Type B pancreatic cell (in vitro differentiated cells): Measurements from ENCODE around the gene PRKCQ. TPM values are rescaled to one million over a fixed set of nuclear protein-coding genes. Genes with fewer than 3 reads are reported as not detected.
"Not testable (repeated sequence)": the region's sequence is repeated elsewhere in the genome, so short reads cannot be mapped to it uniquely, and the experiment has no call there.

Source experiments
- DNase-seq: peaks from one replicate; pipeline ENCODE4 v3.0.0; 2021; ENCODE audit warnings: mixed read lengths; ENCODE audit not compliant: unreplicated experiment; ENCODE audit errors: extremely low spot score
- H3K27ac Mint-ChIP-seq: 2 replicates; pipeline ENCODE4 v1.8.0; 2021; ENCODE audit warnings: mild to moderate bottlenecking, mixed read lengths
- H3K27me3 Mint-ChIP-seq: 2 replicates; pipeline ENCODE4 v1.8.0; 2021; ENCODE audit warnings: mixed read lengths
- H3K36me3 Mint-ChIP-seq: 2 replicates; pipeline ENCODE4 v1.8.0; 2021; ENCODE audit warnings: mixed read lengths
- H3K4me1 Mint-ChIP-seq: one replicate; pipeline ENCODE4 v1.8.0; 2021; ENCODE audit warnings: mixed read lengths; ENCODE audit not compliant: unreplicated experiment
- H3K4me3 Mint-ChIP-seq: 2 replicates; pipeline ENCODE4 v1.8.0; 2021; ENCODE audit warnings: mild to moderate bottlenecking, mixed read lengths
- H3K9me3 Mint-ChIP-seq: 2 replicates; pipeline ENCODE4 v1.8.0; 2021; ENCODE audit warnings: mixed read lengths
- total RNA-seq: library from RNA; stranded (reverse); gene quantifications from 2 replicates; pipeline ENCODE4 v1.2.1, GENCODE V29; 2021; ENCODE audit warnings: low replicate concordance
- TF ChIP-seq, protein P1 (sequence below): fragments of 200-600 bp; sonication (generic); conservative IDR thresholded peaks from 2 replicates; pipeline ENCODE4 v1.5.0; 2021; ENCODE audit warnings: antibody characterized with exemption, mild to moderate bottlenecking

PRKCQ gene
- total RNA-seq, 1 donor from 2014 or later = 2.0 TPM

DNA sequence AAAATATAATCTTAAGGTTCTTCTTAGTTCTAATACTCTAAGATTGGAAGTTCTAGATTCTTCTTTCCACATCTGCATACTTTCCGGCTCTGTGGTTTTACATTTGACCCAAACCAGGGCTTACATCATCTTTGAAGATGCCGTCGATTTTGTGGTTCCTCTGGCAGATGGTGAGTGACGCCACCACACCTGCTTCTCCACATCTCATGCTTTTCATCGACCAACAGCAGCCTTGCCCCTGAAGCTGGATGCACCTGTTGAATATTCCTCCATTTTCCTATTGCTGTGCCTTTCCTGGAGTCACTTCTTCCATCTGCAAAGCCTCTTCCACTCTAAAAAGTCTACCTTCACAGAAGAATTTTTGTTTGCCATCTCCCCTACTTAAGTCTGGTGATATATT is 121.3 kb downstream of the PRKCQ start:
- Mint-ChIP-seq H3K36me3 (peaks cover 7% of the 10 kb centered on the region), H3K27me3 (no peaks in the 10 kb centered on the region), H3K9me3 (peaks cover 5% of the 10 kb centered on the region), H3K4me1 (no peaks in the 10 kb centered on the region), H3K27ac (no peak overlapping the region), H3K4me3 (no peak overlapping the region)
- TF ChIP-seq, protein P1, sequence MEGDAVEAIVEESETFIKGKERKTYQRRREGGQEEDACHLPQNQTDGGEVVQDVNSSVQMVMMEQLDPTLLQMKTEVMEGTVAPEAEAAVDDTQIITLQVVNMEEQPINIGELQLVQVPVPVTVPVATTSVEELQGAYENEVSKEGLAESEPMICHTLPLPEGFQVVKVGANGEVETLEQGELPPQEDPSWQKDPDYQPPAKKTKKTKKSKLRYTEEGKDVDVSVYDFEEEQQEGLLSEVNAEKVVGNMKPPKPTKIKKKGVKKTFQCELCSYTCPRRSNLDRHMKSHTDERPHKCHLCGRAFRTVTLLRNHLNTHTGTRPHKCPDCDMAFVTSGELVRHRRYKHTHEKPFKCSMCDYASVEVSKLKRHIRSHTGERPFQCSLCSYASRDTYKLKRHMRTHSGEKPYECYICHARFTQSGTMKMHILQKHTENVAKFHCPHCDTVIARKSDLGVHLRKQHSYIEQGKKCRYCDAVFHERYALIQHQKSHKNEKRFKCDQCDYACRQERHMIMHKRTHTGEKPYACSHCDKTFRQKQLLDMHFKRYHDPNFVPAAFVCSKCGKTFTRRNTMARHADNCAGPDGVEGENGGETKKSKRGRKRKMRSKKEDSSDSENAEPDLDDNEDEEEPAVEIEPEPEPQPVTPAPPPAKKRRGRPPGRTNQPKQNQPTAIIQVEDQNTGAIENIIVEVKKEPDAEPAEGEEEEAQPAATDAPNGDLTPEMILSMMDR = no peak
- DNase-seq = no peak

DNA sequence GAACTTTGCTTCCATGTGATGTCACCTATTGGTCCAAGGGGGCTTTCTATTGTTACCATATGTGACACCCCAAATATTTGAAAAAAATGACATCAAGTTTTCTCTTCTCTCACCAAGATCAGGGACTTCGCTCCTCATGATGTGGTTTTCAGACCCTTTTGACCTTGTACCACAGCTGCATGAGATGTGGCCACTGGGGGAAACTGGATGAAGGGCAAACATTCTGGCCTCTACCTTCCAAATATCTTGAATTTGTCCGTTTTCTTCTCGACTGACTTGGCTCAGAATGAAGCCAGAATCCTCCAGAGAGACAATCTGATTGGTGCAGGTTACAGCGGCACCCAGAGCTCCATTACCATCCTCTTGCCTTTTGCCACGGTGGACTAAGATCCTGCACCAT is 122.7 kb downstream of the PRKCQ start:
- H3K4me1 Mint-ChIP-seq = no peaks in the 10 kb centered on the region
- no peak overlapping the region for H3K4me3 Mint-ChIP-seq
- H3K27me3 Mint-ChIP-seq = no peaks in the 10 kb centered on the region
- H3K9me3 Mint-ChIP-seq = peaks cover 5% of the 10 kb centered on the region
- DNase-seq = no peak
- H3K36me3 Mint-ChIP-seq = peaks cover 7% of the 10 kb centered on the region
- TF ChIP-seq, protein P1 = no peak
- H3K27ac Mint-ChIP-seq = no peak overlapping the region

DNA sequence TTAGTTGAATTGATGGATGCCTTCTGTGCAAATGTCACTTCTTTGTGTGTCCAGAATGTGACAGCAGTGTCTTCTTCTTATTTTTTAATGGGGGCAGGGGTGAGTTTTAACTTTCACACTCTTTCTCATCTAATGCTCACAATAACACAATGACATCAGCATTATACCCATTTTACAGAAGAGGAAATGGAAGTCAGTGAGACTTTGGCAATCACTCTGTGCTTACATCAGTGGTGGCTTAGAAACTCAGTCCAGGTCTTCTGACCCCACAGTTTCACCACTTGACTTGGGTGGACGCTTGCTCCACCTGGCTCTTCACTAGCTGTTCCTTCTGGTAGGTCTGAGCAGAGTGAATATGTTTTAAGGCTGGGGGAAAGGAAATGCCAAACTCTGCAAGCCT is 124.0 kb downstream of the PRKCQ start:
- H3K27ac Mint-ChIP-seq = no peak overlapping the region
- H3K27me3 Mint-ChIP-seq = no peaks in the 10 kb centered on the region
- TF ChIP-seq, protein P1 = no peak
- no peak overlapping the region for H3K4me3 Mint-ChIP-seq
- H3K9me3 Mint-ChIP-seq = peaks cover 5% of the 10 kb centered on the region
- H3K4me1 Mint-ChIP-seq = no peaks in the 10 kb centered on the region
- H3K36me3 Mint-ChIP-seq = peaks cover 6% of the 10 kb centered on the region
- no peak for DNase-seq

DNA sequence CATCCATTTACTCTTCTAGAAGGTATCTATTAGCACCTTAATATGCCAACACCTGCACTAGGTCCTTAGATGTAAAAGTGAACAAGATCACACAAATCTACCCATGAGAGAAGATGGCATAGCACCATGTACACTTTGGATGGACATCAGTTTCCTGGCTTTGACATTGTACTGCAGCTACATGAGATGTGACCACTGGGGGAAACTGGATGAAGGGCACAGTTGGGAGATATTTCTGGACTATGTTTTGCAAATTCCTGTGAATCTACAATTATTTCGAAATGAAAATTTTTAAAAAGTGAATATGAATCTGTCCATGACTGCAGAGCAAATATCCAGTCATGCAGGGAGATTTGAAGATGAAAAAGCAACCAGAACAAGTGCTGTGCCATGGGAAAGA is 124.5 kb downstream of the PRKCQ start:
- Mint-ChIP-seq H3K36me3 (peaks cover 3% of the 10 kb centered on the region), H3K9me3 (peaks cover 5% of the 10 kb centered on the region), H3K4me1 (no peaks in the 10 kb centered on the region), H3K27me3 (no peaks in the 10 kb centered on the region), H3K4me3 (no peak overlapping the region), H3K27ac (no peak overlapping the region)
- no peak for DNase-seq
- TF ChIP-seq, protein P1 = no peak

DNA sequence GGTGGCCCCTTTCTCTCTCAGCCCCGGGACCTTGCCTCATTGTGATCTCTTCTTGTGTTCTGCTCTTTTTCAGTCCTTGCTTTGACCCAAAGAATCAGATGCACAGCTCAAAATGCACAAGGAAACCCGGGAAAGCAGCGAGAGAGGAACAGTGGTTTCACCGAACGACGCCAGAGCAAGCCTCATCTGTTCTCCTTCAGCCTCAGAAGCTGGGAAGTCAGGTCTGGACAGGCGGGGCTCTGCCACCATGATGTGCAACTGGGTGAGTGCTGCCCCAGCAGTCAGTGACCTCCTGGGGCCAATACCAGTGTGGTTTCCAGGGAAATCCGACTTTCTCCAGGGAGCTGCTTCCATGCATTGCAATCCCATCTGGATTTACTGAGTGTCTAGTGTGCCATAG is 133.4 kb downstream of the PRKCQ start:
- no peak for DNase-seq
- no peaks in the 10 kb centered on the region for H3K4me1 Mint-ChIP-seq
- peaks cover 7% of the 10 kb centered on the region for H3K27me3 Mint-ChIP-seq
- no peak overlapping the region for H3K4me3 Mint-ChIP-seq
- no peaks in the 10 kb centered on the region for H3K9me3 Mint-ChIP-seq
- no peak overlapping the region for H3K27ac Mint-ChIP-seq
- TF ChIP-seq, protein P1 = no peak
- peaks cover 4% of the 10 kb centered on the region for H3K36me3 Mint-ChIP-seq

DNA sequence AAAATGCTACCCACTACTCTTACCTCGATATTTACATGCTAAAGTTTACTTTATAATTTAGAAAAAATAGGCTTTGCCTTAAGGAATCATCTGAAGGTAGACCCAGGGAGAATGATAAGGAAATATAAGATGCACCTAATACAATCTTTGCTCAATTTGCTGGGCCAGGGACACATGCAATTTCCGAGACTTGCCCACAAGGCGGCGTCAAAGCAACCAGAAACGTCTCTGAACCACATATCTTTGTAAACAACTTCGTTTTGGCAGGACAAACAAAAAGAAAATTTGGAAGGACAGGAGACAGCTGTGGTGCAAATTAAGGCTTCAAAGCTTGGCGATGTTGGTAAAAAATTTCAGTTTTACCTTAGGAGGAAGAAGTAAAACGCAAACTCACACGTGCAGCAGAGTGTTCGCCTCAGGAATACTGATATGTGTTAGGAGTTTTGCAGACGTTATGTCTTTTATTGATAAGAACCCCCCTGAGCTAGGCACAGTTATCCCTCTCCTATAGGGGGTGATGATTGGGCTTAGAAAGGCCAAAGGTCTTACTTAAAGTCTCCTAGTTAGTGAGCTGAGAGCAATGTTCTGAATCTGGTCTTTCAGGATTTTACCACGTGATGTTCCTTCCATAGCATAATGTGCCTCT is 134.3 kb downstream of the PRKCQ start:
- TF ChIP-seq, protein P1 = peak; percentile 76
- Mint-ChIP-seq H3K27ac (no peak overlapping the region), H3K27me3 (peaks cover 7% of the 10 kb centered on the region), H3K36me3 (peaks cover 4% of the 10 kb centered on the region), H3K4me3 (no peak overlapping the region), H3K9me3 (no peaks in the 10 kb centered on the region), H3K4me1 (no peaks in the 10 kb centered on the region)
- no peak for DNase-seq

DNA sequence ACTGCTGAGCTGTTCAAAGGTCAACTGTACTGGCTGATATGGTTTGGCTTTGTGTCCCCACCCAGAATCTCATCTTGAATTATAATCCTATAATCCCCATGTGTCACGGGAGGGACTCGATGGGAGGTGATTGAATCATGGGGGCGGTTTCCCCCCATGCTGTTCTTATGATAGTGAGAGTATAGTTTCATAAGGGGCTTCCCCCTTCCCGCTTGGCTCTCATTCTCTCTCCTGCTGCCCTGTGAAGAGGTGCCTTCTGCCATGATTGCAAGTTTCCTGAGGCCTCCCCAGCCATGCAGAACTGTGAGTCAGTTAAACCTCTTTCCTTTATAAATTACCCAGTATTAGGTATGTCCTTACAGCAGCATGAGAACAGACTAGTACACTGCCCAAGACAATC is 140.2 kb downstream of the PRKCQ start:
- H3K36me3 Mint-ChIP-seq, H3K27ac Mint-ChIP-seq, H3K4me3 Mint-ChIP-seq, H3K9me3 Mint-ChIP-seq, H3K4me1 Mint-ChIP-seq, H3K27me3 Mint-ChIP-seq, DNase-seq: not testable (repeated sequence)
